GM19463 (cell line): Measurements from ENCODE around the gene CCDC40.

ENCODE experiments used
- ATAC-seq: cut with Tn5 transposase; IDR thresholded peaks from one replicate; pipeline ENCODE4 v1.9.1; 2021; ENCODE audit warnings: mild to moderate bottlenecking, moderate library complexity; ENCODE audit not compliant: unreplicated experiment

Gene CCDC40

DNA sequence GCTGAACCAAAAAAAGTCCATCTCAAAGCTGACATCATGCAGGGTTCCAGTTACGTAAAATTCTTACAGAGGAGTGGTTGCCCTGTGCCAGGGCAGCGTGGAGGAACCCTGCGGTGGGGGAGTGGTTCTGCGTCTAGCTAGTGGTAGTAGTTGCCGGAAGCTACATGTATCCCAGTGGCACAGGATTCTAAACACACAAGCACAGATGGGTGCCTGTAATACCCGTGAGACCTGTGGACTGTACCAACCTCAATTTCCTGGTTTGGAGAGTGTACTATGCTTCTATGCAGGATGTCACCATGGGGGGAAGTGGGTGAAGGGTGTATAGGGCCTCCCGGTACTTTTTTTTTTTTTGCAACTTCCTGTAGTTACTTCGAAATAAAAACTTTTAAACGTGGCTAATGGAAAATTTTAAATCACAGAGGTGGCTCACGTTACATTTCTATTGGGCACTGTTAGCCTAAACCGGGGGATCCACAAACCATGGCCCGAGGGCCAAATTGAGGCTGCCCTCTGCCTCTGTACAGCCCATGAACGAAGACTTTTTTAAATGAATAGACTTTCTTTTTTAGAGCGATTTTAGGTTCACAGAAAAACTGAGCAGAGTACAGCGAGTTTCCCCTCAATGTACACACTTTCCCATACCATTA, 39.3 kb upstream of the CCDC40 start:
- ATAC-seq = no peak

DNA sequence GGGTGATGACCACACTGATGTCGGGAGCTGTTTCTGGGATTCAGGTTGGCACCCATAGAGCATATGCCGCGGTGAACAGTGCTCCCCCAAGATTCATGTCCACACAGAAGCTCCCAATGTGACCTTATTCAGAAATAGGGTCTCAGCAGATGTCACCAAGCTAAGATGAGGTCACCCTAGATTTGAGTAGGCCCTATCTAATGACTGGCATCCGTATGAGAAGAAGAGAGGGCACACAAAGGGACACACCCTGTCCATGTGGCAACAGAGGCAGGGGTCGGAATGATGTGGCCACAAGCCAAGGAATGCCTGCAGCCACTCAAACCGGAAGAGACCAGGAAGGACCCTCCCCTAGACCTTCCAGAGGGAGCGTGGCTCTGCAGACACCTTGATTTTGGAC, 36.3 kb upstream of the CCDC40 start:
- ATAC-seq = no peak

DNA sequence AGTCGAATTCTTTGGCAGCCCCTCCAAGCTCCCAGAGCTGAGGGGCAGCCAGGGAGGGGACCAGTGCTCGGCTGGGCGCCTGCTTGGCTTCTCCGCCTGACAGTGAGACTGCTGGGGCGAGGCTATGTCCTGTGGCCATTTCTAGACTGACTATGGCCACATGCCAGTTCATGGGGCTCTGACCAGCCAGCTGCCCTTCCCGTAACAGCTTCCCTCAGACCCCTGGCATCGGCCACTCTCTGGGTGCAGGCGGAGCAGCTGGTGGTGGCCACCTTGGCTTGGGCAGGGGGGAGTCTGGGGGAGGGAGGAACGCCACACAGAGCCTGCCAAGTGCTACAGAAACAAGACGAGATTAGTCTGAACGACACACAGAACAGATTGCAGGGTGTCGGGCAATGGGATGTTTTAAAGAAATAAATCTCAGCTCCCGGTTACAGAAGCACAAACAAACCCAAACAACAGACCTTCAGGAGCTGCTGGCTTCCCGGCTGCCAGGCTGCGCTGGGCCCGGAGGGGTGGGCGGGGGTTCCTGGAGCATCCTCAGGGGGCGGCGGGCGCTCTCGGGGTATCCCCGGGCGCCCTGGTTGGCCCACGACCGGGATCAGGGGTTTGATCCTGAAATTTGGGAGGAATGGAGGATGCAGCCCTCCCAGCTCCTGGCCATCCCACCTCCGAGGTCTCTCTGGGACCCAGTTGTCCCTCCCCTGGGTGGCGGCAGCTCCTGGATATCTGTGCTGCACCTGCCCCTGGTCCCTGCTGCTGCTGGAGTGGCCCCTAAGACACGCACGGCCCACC, 35.3 kb upstream of the CCDC40 start:
- ATAC-seq = no peak

DNA sequence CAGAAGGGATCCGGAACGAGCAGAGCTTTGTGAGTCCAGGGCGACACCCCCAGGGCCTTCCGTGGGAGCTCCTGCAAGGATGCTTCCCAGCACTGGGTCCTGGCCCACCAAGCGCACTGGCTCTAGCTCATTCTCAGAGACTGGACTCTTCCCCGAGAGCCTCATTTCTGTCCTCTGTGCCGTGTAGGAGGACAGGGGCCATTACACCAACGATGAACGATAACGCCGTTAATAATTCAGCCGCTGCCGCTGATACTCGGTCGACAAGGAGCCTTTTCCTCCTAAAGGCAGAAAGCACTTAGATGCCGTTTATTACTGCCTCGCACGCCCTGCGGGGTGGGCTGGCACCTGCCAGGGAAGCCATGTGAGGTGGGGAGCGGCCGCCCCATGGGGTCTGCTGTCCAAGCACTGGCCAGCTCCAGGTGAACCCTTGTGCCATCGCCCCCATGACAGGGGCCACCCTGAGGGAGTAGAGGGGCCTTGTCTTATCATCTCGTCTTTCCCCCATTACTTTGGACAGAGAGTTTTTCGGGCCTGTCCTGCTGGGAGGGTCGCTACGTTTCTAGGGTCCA, 34.3 kb upstream of the CCDC40 start:
- ATAC-seq = no peak

DNA sequence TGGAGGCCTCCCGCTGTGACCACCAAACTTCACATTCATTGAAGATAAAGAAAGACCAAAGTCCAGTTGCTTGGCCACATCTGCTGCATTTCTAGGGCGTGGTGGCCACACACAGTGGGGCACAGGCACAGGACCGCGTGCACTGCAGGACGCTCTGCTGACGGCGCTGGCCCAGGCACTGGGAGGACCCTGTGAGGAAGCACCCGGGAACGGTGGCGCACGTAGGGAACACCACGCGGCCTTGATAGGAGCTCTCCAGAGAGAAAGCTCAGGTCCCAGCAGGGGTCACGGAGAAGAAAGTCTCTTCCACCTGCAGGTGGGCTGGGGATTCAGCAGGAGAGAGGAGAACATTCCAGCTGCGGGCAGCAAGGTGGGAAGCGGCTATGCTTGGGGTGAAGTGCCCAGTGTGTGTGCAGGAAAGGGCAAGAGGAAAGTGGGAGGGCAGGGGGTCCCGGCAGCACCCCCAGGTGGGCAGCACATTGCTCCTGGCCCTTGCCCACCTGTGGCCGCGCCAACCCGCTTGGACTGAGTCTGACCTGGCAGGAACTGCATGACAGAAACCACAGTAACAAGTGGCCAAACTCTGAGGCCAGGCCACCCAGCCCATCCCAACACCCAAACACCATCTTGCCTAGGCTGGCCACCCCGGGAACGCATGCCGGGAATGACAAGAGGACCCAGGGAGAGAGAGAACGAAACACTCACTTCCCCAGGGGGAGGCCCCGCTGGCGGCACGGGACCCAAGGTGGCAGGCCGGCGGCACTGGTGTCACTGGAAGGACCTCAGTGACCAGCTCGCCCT, 33.6 kb upstream of the CCDC40 start:
- no peak for ATAC-seq

DNA sequence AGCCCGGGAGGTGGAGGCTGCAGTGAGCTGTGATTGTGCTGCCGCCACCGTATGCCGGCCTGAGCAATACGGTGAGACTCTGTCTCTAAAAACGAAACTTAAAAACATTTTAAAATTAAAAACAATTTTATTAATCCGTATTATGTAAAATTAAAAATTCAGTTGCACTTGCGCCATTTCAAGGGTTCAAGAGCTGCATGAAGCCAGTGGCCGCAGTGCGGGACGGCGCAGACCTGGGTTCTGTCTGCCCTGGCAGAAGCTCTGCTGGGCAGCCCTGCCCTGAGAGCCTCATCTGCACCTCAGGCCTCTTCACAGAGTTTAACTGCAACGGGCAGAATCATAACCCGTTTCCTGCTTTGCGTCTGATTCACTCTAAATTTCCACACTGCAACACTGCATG, 32.5 kb upstream of the CCDC40 start:
- no peak for ATAC-seq

DNA sequence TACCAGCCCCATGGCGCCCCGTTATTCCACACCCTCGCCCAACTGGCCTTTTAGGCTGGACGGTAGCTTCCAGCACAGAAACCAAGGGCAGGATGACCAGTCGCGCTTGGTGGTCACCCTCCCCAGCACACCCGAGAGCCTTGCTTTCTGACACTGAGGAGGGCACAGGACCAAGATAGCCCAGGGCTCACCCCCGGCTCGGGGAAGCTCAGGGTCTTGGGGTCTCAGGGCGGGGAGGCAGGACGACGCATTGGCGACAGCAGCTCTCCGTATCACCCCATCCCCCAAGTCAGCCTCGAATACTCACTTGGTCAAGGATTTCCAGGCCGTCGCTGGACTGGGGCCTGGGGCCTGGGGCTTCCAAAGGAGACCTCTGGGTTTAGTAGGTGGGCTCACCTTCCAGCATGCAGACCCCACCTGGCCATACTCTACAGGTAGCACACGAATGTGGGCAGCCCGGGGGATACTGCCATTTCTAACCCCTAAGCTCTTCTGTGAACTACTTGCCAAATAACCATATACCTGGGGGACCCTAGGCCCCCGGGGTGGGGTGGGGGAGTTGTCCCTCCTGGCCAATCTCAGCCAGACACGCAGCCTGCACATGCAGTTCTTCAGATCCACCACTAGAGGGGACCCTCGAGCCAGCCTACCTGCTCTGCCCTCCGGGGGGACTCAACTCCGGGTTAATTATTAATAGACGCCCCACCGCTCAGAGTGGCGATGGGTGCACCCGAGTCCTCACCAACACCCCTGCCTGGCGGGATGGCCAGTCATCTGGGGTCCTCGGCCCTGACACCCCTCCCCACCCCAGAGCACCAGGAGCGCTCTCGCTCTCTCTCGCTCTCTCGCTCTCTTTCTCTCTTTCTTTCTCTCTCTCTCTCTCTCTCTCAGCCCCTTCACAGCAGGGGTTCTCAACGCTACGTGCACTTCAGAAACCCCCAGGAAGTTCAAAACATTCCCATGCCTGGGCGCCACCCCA, 30.8 kb upstream of the CCDC40 start:
- no peak for ATAC-seq

DNA sequence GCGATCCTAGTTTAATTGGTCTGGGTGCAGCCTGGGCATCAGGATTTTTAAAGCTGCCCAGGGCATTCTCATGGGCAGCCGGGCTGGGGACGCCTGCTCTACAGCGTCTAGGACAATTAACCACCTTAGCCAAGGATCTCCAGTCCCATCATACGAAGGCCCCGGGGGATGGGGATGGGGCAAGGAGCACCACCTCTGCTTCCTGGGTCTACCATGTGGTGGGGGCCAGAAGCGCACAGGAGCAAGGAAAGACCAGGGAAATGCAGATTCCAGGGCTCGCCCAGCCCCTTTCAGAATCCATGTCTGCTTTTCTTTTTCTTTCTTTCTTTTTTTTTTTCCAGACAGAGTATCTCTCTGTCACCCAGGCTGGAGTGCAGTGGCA, 30.1 kb upstream of the CCDC40 start:
- no peak for ATAC-seq

DNA sequence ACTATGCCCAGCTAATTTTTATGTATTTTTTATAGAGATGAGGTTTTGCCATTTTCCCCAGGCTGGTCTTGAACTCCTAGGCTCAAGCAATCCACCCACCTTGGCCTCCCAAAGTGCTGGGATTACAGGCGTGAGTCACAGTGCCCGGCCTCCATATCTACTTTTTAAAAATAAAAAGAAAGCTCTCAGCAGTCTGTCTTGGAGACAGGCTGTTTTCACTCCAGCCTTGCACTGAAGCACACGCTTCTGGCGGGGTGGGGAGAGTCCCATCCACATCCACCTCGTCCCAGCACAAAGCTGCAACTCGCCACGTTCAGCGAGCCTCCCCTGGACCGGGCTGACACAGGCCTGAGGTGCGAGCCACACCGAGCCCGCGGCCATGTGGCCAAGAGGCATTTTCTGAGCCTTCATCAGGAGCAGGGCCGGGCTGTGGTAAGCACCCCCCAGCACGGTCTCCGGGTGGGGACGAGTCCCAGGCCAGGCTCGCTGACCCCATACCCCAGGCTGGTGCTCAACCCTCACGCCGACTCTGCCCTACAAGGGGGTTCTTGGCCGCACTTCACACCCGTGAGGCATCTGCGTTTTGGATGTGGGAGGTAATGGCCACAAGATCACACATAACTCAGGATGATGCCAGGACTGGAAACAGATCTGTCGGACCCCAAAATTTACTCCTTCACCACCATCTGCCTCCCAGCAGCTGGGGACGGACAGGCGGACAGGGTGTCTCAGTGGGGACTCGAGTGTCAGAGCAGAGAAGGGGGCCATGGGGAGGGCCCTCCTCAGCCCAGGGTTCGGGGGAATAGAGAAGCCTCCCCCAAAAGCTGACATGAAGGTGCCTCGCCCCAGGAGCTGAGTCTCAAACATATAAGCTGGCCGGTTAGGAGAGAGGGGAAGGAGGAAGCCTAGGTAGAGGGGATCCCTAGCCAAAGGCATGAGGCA, 29.4 kb upstream of the CCDC40 start:
- no peak for ATAC-seq

DNA sequence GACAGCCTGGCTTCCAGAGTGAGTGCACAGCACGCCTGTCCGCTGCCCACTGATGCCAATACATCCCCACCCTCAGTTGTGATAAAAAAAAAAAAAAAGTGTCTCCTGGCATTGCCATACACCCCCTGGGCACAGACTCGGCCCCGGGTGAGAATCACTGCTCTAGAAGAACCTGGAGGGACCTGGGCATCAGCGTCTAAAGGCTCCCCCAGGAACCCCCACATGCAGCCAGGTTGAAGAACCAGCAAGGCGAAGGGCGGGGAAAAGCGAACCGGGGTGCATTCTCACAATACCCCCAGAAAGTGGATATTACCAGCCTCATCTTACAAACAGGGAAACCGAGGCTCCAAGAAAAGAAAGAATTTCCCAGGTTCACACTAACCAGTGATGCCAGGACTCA, 28.5 kb upstream of the CCDC40 start:
- no peak for ATAC-seq

DNA sequence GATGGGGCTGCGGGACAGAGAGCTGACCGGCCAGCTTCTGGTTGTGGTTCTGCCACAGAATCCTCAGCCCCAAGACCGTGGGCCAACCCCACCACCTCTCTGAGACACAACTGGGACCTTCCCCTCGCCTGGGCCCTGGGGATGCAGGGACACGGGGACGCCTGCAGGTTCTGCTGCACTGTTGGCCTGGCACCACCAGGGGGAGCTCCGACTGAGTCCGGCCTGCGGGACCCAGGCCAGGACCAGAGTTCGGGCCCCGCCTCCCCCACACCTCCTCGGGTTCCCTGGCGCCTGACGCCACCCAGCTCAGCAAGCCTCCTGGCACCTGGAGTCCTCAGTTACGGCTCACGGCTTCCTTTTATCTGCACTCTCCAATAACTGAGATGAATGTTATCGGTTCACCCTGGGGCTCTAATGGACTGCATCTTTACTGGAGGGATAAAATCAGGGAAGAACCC, 28.0 kb upstream of the CCDC40 start:
- no peak for ATAC-seq

DNA sequence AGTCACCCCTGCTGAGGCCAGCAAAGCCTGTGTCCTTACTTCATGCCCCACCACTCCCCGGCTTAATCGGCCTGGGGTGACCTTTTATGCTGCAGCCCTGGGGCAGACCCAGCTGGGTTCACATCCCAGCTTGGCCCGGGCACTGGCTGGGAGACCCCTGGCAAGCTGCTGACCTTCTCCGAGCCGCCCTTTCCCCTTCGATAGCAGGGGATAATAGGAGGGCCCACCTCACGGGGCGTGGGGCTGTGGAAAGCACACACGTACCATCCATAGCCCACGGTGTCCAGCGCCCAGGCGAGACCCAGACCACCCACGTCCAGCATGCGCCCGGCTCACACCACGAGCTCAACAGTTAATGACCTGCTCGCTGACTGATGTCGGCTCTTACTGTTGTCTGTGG, 27.6 kb upstream of the CCDC40 start:
- ATAC-seq = no peak

DNA sequence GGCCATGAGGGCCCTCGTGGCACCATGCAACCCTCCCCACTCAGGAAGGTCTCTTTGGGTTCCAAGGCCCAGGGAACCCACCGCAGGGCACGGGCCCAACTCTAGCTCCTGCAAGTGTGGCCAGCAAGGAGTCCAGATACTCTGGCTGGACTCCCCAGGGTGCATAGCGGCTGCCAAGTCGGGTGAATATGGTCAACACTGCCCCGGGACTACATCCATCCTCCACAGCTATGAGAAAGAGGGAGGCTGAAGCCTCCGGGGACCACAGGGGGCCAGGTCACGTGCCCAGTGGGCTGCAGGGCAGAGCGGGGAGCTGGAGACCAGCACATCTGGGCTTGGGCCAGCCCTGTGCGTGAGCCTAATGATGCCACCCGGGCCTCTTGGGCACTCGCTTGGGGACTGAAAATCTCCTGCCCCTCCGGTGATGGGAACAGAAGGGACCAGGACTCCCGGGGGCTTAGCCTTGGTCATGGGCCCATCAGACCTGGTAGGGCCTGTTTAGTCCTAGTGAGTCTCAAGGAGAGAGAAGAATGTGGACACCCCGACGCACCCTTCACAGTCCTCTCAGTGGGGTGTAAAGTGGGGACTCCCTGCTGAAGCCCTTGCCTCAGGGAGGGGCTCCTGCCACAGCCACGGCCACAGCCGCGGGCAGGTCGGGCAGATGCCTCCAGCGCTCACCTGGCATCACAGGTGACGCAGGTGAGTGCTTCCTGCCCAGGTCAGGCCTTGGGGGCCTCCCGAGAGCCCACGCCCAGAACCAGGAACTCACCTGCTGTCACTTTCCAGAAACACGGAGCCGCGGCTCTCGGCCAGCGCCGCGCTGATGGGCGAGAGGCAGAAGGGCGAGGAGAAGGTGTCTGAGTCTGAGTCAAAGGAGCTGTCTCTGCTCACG, 26.8 kb upstream of the CCDC40 start:
- ATAC-seq = no peak

DNA sequence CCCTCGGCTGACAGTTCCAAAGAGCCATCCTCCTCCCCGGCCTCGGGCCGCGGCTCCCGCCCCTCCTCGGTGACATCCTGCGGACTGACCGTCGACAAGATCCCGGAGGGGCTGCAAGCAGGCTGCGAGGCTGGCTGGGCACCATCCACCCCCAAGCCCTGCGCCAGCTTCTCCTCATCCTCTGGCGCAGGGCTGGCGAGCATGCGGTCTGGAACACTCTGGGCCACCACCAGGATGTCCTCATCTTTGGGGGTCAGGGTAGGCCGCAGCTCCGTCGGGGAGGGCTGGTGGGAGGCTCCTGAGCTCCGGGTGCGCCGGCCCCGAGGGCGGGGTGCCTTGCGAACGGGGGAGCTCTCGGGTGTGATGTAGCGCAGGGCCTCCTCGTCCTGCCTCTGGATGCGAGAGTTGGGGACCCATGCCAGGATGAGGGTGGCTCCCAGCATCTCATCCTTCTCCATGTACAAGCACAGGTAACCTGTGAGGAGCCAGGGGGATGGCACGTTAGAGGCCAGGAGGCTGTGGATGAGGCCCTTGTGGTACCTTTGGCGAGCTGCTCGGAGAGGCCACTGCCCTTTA, 26.1 kb upstream of the CCDC40 start:
- no peak for ATAC-seq

DNA sequence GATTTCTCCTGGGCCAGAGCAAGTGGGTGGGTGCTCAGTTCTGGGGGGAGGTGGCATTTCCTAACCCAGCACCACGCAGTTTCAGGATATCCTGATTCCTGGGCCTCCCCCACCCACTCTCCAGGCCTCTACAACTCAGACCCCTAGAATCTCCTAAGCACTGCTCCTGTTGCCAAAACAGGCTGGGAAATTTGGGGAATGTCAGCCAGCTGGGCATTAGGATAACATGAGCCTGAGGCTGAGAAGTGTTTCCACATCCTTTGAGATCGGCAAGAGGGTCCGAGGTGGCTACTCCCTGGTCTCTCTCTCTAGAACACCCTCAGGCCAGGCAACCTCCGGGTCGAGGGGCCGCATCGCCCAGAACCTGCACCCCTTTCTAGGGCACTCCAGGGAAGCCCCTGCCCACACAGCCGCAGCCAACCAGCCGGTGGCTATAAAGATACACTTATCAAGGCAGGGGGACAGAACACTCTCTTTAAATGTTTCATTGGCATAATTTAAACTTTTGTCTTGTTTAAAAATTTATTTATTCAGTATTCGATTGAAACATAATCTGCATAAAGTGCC, 24.4 kb upstream of the CCDC40 start:
- ATAC-seq = no peak

DNA sequence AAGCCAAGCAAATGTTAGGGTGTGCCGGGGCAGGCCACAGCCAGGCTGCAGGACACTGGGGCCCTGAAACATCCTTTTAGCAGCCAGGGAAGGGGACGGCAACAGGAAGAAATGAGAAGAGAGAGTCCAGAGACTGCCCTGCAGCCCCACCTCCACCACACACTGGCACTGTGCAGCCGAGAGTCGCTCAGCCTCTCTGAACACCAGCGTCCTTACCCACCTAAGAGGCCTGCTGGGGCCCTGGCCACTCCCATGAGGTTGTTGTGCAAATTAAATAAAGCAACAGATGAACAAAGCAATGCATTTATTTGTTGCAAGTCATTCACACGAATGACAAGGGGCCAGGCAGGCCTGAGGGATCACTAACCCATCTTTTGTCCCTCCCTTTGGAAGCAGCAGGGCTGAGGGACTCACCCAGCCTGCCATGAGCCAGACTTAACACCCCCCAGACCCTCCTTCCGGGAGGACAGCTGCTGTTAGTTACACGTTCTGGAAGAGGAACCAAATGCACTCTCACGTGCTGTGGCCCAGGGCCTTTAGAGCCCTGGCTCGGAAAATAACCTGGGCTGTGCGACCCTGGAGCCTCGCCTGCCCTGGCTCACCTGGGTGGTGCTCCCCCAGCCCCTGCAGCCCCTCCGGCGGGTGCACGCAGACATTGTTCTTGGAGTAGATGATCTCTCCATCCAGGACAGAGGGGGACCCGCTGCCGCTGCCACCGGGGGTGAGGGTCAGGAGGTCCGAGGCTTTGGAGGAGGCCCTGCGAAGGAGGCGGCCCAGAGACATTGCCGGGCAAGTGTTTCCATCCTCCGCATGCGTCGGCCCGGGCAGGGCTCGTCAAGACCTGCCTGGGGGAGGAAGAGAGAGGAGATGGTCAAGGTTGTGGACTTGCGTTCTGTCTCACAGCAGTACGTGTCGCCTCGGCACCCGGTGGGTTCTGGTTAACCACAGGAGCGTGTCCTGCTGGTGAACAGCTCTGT, 23.4 kb upstream of the CCDC40 start:
- no peak for ATAC-seq
